Lower lobe of right lung (tissue), 2 donors: ENCODE results near the gene SNAPC2. TPM values are rescaled to one million over a fixed set of nuclear protein-coding genes. Genes with fewer than 3 reads are reported as not detected.

ENCODE experiments used
- ATAC-seq, 2 donors: fragments of 200-7000 bp; cut with Tn5 transposase; one replicate each; pipeline ENCODE4 v1.9.1; 2020 to 2022; ENCODE audit warnings: mild to moderate bottlenecking in 2 of 2, moderate library complexity in 2 of 2
- DNase-seq: peaks from one replicate; pipeline ENCODE4 v3.0.0-alpha.2; 2020
- H3K27ac ChIP-seq: fragments of 200-600 bp; one replicate; pipeline ENCODE4 v1.8.0; 2022
- H3K27me3 ChIP-seq: fragments of 200-600 bp; one replicate; pipeline ENCODE4 v1.8.0; 2022; ENCODE audit warnings: low read depth
- H3K36me3 ChIP-seq: fragments of 200-600 bp; one replicate; pipeline ENCODE4 v1.8.0; 2022; ENCODE audit warnings: mild to moderate bottlenecking
- H3K4me1 ChIP-seq: fragments of 200-600 bp; one replicate; pipeline ENCODE4 v1.8.0; 2022
- H3K4me3 ChIP-seq: fragments of 200-600 bp; one replicate; pipeline ENCODE4 v1.8.0; 2022; ENCODE audit warnings: mild to moderate bottlenecking
- H3K9me3 ChIP-seq: fragments of 200-600 bp; one replicate; pipeline ENCODE4 v1.8.0; 2022
- intact Hi-C: fragments of 100-400 bp; cut with DNase I; formaldehyde crosslinking; loops from one replicate; pipeline ENCODE4 v1.11.0; 2022
- total RNA-seq: library from RNA; stranded (reverse); fragmentation: NEBNext Ultra II Directional; extraction: Animal tissue kit (Norgen Biotek cat#: 25700); gene quantifications from one replicate; pipeline ENCODE4 v1.2.1, GENCODE V29; 2021
- TF ChIP-seq, protein P1 (sequence below): fragments of 200-600 bp; IDR thresholded peaks from one replicate; pipeline ENCODE4 v1.8.0; 2022; ENCODE audit warnings: antibody characterized with exemption, mild to moderate bottlenecking
- donor health status: DM: no; HTN: yes; CAD: no; lungs with severe emphysema.

SNAPC2 gene
- total RNA-seq, 1 donor from 2014 or later = 17.6 TPM

GRCh38 chr19:7912144-7912696 is 7.9 kb upstream of the SNAPC2 start:
- Histone ChIP-seq H3K4me3 (no peak overlapping the region), H3K27me3 (peaks cover 29% of the 10 kb centered on the region), H3K4me1 (peaks cover 25% of the 10 kb centered on the region), H3K36me3 (peaks cover 43% of the 10 kb centered on the region), H3K27ac (no peak overlapping the region), H3K9me3 (no peaks in the 10 kb centered on the region)
- intact Hi-C loops = no loop called here
- TF ChIP-seq, protein P1, sequence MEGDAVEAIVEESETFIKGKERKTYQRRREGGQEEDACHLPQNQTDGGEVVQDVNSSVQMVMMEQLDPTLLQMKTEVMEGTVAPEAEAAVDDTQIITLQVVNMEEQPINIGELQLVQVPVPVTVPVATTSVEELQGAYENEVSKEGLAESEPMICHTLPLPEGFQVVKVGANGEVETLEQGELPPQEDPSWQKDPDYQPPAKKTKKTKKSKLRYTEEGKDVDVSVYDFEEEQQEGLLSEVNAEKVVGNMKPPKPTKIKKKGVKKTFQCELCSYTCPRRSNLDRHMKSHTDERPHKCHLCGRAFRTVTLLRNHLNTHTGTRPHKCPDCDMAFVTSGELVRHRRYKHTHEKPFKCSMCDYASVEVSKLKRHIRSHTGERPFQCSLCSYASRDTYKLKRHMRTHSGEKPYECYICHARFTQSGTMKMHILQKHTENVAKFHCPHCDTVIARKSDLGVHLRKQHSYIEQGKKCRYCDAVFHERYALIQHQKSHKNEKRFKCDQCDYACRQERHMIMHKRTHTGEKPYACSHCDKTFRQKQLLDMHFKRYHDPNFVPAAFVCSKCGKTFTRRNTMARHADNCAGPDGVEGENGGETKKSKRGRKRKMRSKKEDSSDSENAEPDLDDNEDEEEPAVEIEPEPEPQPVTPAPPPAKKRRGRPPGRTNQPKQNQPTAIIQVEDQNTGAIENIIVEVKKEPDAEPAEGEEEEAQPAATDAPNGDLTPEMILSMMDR = no peak
- peak; percentile 48 for DNase-seq
- ATAC-seq = no peak

- DNase-seq (peak; percentile 43), ATAC-seq (no peak)
- Histone ChIP-seq H3K9me3 (no peaks in the 10 kb centered on the region), H3K27me3 (peaks cover 36% of the 10 kb centered on the region), H3K4me1 (peaks cover 26% of the 10 kb centered on the region), H3K27ac (no peak overlapping the region), H3K36me3 (peaks cover 43% of the 10 kb centered on the region), H3K4me3 (no peak overlapping the region)
- TF ChIP-seq, protein P1 = no peak
- intact Hi-C loops = no loop called here
These were observed 7.2 kb upstream of the SNAPC2 start for GRCh38 chr19:7912697-7913564.

DNA sequence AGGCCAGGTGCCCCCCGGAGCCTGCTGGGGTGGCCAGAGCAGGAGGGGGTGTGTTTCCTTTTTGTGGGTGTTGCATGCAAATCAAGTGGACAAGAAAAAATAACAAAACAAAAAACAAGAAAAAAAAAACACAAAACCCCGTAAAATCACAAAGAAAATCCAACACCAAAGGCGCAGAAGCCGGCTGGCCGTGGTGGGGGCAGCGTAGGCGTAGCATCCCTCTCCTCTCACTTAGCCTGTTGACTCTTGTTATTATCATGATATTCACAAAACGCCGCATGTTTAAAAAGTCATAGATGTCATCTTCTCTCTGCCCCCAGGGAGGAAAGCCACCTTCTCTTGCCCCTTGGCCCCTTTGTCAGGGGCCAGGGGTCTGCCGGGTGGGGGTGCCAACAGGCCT is 6.5 kb upstream of the SNAPC2 start:
- intact Hi-C loops = no loop called here
- H3K36me3 ChIP-seq = peaks cover 43% of the 10 kb centered on the region
- TF ChIP-seq, protein P1 = no peak
- no peak overlapping the region for H3K4me3 ChIP-seq
- peaks cover 43% of the 10 kb centered on the region for H3K27me3 ChIP-seq
- no peak for ATAC-seq
- H3K27ac ChIP-seq = no peak overlapping the region
- no peaks in the 10 kb centered on the region for H3K9me3 ChIP-seq
- H3K4me1 ChIP-seq = peaks cover 29% of the 10 kb centered on the region
- no peak for DNase-seq

- TF ChIP-seq, protein P1 = no peak
- DNase-seq (no peak), ATAC-seq (no peak)
- Histone ChIP-seq H3K27ac (no peak overlapping the region), H3K36me3 (peaks cover 40% of the 10 kb centered on the region), H3K27me3 (peaks cover 45% of the 10 kb centered on the region), H3K9me3 (no peaks in the 10 kb centered on the region), H3K4me1 (peaks cover 31% of the 10 kb centered on the region), H3K4me3 (no peak overlapping the region)
- intact Hi-C loops = no loop called here
These were observed 6.0 kb upstream of the SNAPC2 start for GRCh38 chr19:7914099-7914498.

DNA sequence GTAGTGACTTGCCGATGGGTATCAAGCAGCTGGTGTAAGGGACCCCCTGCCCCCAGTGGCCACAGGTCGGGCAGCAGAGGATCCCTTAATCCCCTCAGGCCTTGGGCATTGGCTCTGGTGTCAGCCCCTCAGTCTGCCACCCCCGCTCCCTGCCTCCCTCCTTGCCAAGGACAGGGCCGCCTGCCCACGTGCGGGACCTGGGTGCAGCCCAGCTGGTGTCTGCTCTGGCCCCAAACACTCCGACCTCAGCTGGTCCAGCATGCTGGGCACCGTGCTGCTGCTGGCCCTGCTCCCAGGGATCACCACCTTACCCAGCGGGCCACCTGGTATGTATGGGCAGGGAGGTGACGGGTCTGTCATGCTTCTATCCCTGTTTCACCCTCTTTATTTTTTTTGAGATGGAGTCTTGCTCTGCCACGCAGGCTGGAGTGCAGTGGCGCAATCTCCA is 5.5 kb upstream of the SNAPC2 start, which contains the start of gene TGFBR3L:
TSS of gene TGFBR3L (plus strand) at position 233 of the 448 bp plus-strand sequence.
- intact Hi-C loops = no loop called here
- Histone ChIP-seq H3K27me3 (peaks cover 45% of the 10 kb centered on the region), H3K27ac (no peak within 1 kb of the TSS), H3K9me3 (no peaks in the 10 kb centered on the region), H3K4me1 (peaks cover 36% of the 10 kb centered on the region), H3K4me3 (no peak within 1 kb of the TSS), H3K36me3 (peaks cover 35% of the 10 kb centered on the region)
- no peak for ATAC-seq
- DNase-seq = peak; percentile 43
- TF ChIP-seq, protein P1 = no peak
